GM21529 (cell line): Measurements from ENCODE around the gene GOLGA1.
"Not testable (repeated sequence)": the region's sequence is repeated elsewhere in the genome, so short reads cannot be mapped to it uniquely, and the experiment has no call there.

Experiments used
- ATAC-seq: cut with Tn5 transposase; IDR thresholded peaks from one replicate; pipeline ENCODE4 v1.9.1; 2021; ENCODE audit not compliant: unreplicated experiment

Gene GOLGA1

DNA sequence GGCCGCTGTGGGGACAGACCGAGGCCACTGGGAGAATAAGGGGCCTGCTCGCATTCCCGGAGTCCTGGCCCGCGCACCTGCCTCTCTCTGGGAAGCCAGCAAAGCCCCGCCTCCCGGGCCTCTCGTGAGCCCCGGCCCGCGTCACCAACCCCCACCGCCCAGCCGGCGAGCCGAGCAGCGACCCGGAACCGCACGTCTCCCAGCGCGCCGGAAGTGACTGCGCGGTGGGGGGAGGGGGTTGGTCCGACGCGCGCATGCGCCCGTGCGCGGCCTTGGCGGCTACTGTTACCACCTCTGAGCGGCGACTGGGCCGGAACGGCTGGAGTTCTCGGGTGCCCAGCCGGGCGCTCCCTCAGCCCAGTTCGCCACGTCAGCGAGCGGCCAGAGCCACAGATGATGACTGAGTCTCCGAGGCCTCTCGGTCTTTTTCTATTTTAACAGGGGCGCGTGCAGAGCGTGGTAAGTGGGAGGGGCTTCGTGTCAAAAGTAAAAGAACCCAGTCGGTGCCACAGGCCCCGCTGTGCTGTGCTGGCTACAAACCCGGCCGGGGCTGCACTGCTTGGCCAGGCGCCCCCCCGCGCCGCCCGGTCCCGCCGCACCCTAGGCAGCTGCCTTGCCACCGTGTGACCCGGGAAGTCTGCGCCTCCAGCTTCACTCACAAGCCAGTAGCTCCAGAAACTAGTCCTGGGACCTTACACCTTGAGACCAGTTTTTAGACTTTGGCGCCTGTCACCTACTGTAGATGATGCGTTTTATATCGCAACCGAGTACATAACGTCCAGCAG, at the start of gene GOLGA1:
Gene GOLGA1 (minus strand): TSS at position 190 of the 785 bp plus-strand sequence. CDS start 2,372 bp downstream, outside the sequence.
- ATAC-seq = peak; percentile 77

- ATAC-seq = no peak
These were observed 42.8 kb upstream of the GOLGA1 start for GRCh38 chr9:124983698-124984097.

DNA sequence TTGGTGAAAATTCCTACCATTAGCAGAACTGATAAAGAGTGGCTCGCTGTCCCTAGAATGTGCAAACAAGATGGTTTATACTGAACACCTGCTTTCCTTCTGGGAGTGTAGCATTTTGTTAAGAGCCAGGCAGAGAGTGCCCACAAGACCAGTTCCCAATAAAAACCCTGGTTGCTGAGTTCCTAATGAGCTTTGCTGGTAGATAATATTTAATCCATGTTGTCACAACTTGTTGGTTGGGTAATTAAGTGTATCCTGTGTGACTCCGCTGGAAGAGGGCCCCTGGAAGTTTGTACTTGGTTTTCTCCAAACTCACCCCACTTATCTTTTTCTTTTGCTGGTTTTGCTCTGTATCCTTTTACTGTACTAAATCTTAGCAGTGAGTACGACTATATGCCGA, 39.5 kb upstream of the GOLGA1 start:
- ATAC-seq = no peak

GRCh38 chr9:124975131-124975530, 34.2 kb upstream of the GOLGA1 start:
- ATAC-seq = no peak

DNA sequence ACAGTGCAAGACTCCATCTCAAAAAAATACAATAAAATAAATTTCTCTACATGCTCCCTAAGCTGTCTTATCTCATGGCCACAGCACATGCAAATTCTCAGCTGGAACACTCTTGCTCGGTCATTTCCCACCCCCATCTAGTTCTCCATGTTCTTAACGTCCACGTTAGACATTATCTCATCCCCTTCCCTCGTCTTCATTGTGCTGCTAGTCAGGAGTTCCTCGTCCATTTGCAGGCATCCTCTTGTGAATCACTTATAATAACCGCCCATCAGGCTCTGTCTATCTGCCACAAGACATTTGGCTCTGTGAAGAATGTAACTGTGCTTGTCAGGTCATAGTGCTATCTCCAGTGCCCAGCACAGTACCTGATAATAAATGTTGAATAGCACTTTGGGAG, 32.9 kb upstream of the GOLGA1 start:
- no peak for ATAC-seq

GRCh38 chr9:124972241-124972770, 31.4 kb upstream of the GOLGA1 start:
- ATAC-seq = no peak

- no peak for ATAC-seq
These were observed 28.5 kb upstream of the GOLGA1 start for GRCh38 chr9:124969401-124969800.

DNA sequence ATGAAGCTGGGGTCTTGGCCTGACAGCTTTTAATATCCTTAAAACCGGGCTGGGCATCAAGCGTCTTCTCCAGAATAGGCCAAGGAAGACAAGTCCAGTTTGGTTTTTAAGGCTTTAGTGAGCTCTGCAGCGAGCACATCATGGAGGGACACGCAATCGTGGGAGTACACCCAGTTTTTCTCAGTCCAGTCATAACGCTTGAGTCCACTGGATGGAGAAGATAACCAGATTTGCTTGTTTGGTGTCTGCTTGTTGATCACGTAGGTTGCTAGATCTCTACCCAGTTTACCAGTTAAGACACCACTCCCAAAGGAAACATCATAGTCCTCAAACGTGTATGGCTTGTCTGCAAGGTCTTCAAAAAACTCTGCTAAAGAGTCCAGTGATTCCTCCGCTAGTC, 27.4 kb upstream of the GOLGA1 start:
- no peak for ATAC-seq

GRCh38 chr9:124965775-124966568, 25.1 kb upstream of the GOLGA1 start:
- ATAC-seq = not testable (repeated sequence)

GRCh38 chr9:124964604-124965003, 23.7 kb upstream of the GOLGA1 start:
- ATAC-seq = no peak

- no peak for ATAC-seq
These were observed 23.2 kb upstream of the GOLGA1 start for GRCh38 chr9:124964056-124964455.

DNA sequence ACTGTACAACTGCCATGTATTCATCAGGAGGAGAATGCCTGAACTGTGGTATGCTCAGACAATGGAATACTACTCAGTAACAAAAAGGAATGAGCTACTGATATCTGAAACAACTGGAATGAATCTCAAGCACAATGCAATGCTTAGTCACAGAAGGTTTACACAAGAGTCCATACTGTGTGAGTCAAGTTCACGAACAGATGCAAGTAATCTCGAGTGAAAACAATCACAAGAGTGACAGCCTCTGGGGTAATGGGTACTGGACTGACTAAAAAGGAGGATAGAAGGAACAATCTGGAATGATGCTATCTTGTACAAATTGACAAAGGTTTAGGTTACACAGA, 19.5 kb upstream of the GOLGA1 start:
- no peak for ATAC-seq

DNA sequence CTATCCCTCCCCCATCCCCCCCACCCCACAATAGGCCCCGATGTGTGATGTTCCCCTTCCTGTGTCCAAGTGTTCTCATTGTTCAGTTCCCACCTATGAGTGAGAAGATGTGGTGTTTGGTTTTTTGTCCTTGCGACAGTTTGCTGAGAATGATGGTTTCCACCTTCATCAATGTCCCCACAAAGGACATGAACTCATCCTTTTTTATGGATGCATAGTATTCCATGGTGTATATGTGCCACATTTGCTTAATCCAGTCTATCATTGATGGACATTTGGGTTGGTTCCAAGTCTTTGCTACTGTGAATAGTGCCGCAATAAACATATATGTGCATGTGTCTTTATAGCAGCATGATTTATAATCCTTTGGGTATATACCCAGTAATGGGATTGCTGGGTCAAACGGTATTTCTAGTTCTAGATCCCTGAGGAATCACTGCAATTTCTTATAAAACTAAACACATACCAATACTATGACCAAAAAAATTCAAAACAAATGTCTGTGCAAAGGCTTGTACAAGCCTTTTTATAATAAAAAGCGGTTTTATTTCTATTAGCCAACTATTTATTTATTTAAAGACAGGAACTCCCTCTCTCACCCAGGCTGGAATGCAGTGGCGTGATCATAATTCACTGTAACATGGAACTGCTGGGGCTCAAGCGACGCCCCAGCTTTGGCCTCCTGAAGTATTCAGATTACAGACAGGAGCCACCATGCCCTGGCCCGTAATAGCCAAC, 19.0 kb upstream of the GOLGA1 start:
- not testable (repeated sequence) for ATAC-seq

- no peak for ATAC-seq
These were observed 13.4 kb upstream of the GOLGA1 start for GRCh38 chr9:124954255-124954654.

DNA sequence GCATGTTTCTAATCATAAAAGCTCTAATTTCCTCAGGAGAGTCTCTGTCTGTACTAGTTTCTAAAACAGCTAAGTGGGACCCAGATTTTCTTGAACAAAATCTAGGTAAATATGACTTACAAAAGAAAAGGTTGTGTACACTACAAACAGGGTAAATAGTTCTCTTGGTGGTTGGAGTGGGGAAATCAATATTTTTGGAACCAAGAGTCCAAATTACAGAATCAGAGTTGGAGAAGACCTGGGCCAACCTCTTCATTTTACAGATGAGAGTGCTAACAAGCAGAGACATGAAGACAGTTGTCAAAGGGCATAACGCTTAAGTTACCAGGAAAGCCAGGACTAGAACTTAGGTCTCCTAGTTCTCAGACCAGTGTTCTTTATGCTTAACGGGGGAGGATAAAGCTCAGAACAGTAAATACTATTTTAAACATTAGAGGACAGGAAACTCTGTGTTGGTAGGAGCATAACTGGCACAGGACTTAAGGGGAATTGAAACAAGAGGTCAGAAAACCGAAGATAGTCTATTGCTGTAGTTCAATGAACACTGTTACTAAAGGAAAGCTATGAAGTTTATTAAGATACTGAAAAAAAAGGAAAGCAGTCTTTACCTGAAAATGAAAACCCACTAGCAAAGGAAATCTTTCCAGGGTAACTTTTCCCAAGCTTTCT, 9.3 kb upstream of the GOLGA1 start:
- ATAC-seq = no peak

GRCh38 chr9:124949387-124949786, 8.5 kb upstream of the GOLGA1 start:
- ATAC-seq = no peak

- no peak for ATAC-seq
These were observed 7.0 kb upstream of the GOLGA1 start for GRCh38 chr9:124947727-124948391.

GRCh38 chr9:124946167-124946566, 5.3 kb upstream of the GOLGA1 start:
- no peak for ATAC-seq

GRCh38 chr9:124941679-124942561, 1.0 kb upstream of the GOLGA1 start:
- ATAC-seq = peak; percentile 18
